K562 (cell line): ENCODE results near the gene NEDD4L. TPM values are rescaled to one million over a fixed set of nuclear protein-coding genes. Genes with fewer than 3 reads are reported as not detected.

Source experiments
- AFF4 ChIP-seq: sonication (generic); formaldehyde crosslinking; IDR thresholded peaks from 2 replicates; pipeline ENCODE4 v1.8.0; 2023; ENCODE audit warnings: mild to moderate bottlenecking, missing genetic modification reagents
- CREB3L1 ChIP-seq: fragments of 450-650 bp; IDR thresholded peaks from 2 replicates; pipeline ENCODE4 v1.6.1; 2014; ENCODE audit warnings: low read depth, mild to moderate bottlenecking, moderate library complexity, borderline replicate concordance
- ELF1 ChIP-seq: fragments of 200-800 bp; sonication (Bioruptor generic); IDR thresholded peaks from 2 replicates; pipeline ENCODE4 v1.6.1; 2016; ENCODE audit warnings: missing genetic modification characterization, missing compliant biosample characterization
- EWSR1 ChIP-seq: fragments of 450-650 bp; IDR thresholded peaks from 2 replicates; pipeline ENCODE4 v1.6.1; 2018; ENCODE audit warnings: borderline replicate concordance, mild to moderate bottlenecking, low read depth, moderate library complexity; ENCODE audit not compliant: partially characterized antibody
- HLTF ChIP-seq: fragments of 450-650 bp; IDR thresholded peaks from 2 replicates; pipeline ENCODE4 v1.6.1; 2016
- NCOA4 ChIP-seq: fragments of 450-650 bp; IDR thresholded peaks from 2 replicates; pipeline ENCODE4 v1.6.1; 2018; ENCODE audit warnings: mild to moderate bottlenecking; ENCODE audit not compliant: partially characterized antibody
- SP1 ChIP-seq: sonication (generic); formaldehyde crosslinking; IDR thresholded peaks from 2 replicates; pipeline ENCODE4 v1.8.1; 2022; ENCODE audit warnings: mild to moderate bottlenecking, missing genetic modification reagents
- SREBF2 ChIP-seq: sonication (generic); formaldehyde crosslinking; IDR thresholded peaks from 2 replicates; pipeline ENCODE4 v1.4.0; 2020; ENCODE audit warnings: mild to moderate bottlenecking, missing genetic modification reagents
- SRF ChIP-seq, 2 experiments: fragments of 250-450, 450-650 bp in 1 of 2; sonication (Bioruptor Pico) in 1 of 2; sonication (generic) in 1 of 2; formaldehyde crosslinking; IDR thresholded peaks; 2 replicates each; pipeline versions ENCODE4 v1.5.0 to v1.5.1; 2020 to 2022; ENCODE audit warnings: mild to moderate bottlenecking in 1 of 2, missing genetic modification reagents in 1 of 2
- TRIM24 ChIP-seq, 2 experiments: fragments of 450-650 bp; IDR thresholded peaks; 2 replicates each; pipeline ENCODE4 v1.6.1; 2016
- XRCC3 ChIP-seq: fragments of 450-650 bp; IDR thresholded peaks from 2 replicates; pipeline ENCODE4 v1.6.1; 2017; ENCODE audit warnings: mild to moderate bottlenecking, moderate library complexity
- ZBTB7A ChIP-seq: IDR thresholded peaks from 2 replicates; pipeline ENCODE4 v1.6.1; 2011; ENCODE audit warnings: low read depth, mild to moderate bottlenecking, low read length, moderate library complexity, borderline replicate concordance; ENCODE audit not compliant: control insufficient read depth
- ZNF184 ChIP-seq: sonication (generic); formaldehyde crosslinking; IDR thresholded peaks from 2 replicates; pipeline ENCODE4 v1.5.0; 2020; ENCODE audit warnings: missing genetic modification reagents
- ZNF197 ChIP-seq: fragments of 200-800 bp; sonication (Bioruptor generic); IDR thresholded peaks from 2 replicates; pipeline ENCODE4 v1.6.1; 2016; ENCODE audit warnings: low read depth, missing genetic modification characterization, missing compliant biosample characterization
- polyA plus RNA-seq, 8 experiments: library from polyadenylated mRNA; depleted of rRNA in 4 of 8; stranded (reverse) in 5 of 8; unstranded in 3 of 8; fragments of >200 nt; fragmentation: Nextera tagmentation in 2 of 8; fragmentation: Illumina TruSeq in 1 of 8; extraction: Ambion mirVana in 2 of 8; extraction: Trizol in 1 of 8; gene quantifications; 2 replicates each; pipeline versions ENCODE4 v1.2.1 to v1.2.3, GENCODE V29; 2011 to 2014; ENCODE audit warnings: inconsistent platforms in 1 of 8, missing spikeins in 1 of 8
- total RNA-seq, 7 experiments: library from RNA; depleted of rRNA in 6 of 7; stranded (reverse); fragments of >200 nt in 6 of 7; fragmentation: Illumina TruSeq in 2 of 7; extraction: Trizol in 2 of 7; gene quantifications; 2 replicates each; pipeline versions ENCODE4 v1.2.1 to v1.2.3, GENCODE V29; 2011 to 2021; ENCODE audit warnings: low replicate concordance in 1 of 7
- TF ChIP-seq, protein P1 (sequence below): fragments of 450-650 bp; IDR thresholded peaks from 2 replicates; pipeline ENCODE4 v1.6.1; 2016; ENCODE audit warnings: missing biosample characterization, missing genetic modification characterization
- TF ChIP-seq, protein P2 (sequence below): fragments of 250-450 bp; sonication (Bioruptor Pico); IDR thresholded peaks from 2 replicates; pipeline ENCODE4 v1.4.0; 2020

Gene NEDD4L
- total and polyA plus RNA-seq, 9 of the 15 experiments (the other 6 are each of a cell fraction or from before 2014, with no cell fraction given), result 8.1 to 33.4 (median 19.9) TPM

GRCh38 chr18:58221060-58221725 is 177.2 kb downstream of the NEDD4L start (continued):
- TF ChIP-seq ZBTB7A (no peak), XRCC3 (no peak), ZNF184 (CRISPR knock-in tag) (no peak), CREB3L1 (no peak), EWSR1 (no peak), AFF4 (CRISPR knock-in tag) (no peak), ELF1 (tag) (no peak), TRIM24 (IDR thresholded peaks at IDR 0.05) (no peak), SP1 (CRISPR knock-in tag) (no peak), ZNF197 (CRISPR knock-in tag) (no peak), NCOA4 (no peak), SRF (CRISPR knock-in tag; IDR thresholded peaks at IDR 0.05) (no peak), HLTF (no peak), SREBF2 (CRISPR knock-in tag) (no peak)
- TF ChIP-seq, protein P1, sequence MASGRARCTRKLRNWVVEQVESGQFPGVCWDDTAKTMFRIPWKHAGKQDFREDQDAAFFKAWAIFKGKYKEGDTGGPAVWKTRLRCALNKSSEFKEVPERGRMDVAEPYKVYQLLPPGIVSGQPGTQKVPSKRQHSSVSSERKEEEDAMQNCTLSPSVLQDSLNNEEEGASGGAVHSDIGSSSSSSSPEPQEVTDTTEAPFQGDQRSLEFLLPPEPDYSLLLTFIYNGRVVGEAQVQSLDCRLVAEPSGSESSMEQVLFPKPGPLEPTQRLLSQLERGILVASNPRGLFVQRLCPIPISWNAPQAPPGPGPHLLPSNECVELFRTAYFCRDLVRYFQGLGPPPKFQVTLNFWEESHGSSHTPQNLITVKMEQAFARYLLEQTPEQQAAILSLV (tag), result no peak
- TF ChIP-seq, protein P2, sequence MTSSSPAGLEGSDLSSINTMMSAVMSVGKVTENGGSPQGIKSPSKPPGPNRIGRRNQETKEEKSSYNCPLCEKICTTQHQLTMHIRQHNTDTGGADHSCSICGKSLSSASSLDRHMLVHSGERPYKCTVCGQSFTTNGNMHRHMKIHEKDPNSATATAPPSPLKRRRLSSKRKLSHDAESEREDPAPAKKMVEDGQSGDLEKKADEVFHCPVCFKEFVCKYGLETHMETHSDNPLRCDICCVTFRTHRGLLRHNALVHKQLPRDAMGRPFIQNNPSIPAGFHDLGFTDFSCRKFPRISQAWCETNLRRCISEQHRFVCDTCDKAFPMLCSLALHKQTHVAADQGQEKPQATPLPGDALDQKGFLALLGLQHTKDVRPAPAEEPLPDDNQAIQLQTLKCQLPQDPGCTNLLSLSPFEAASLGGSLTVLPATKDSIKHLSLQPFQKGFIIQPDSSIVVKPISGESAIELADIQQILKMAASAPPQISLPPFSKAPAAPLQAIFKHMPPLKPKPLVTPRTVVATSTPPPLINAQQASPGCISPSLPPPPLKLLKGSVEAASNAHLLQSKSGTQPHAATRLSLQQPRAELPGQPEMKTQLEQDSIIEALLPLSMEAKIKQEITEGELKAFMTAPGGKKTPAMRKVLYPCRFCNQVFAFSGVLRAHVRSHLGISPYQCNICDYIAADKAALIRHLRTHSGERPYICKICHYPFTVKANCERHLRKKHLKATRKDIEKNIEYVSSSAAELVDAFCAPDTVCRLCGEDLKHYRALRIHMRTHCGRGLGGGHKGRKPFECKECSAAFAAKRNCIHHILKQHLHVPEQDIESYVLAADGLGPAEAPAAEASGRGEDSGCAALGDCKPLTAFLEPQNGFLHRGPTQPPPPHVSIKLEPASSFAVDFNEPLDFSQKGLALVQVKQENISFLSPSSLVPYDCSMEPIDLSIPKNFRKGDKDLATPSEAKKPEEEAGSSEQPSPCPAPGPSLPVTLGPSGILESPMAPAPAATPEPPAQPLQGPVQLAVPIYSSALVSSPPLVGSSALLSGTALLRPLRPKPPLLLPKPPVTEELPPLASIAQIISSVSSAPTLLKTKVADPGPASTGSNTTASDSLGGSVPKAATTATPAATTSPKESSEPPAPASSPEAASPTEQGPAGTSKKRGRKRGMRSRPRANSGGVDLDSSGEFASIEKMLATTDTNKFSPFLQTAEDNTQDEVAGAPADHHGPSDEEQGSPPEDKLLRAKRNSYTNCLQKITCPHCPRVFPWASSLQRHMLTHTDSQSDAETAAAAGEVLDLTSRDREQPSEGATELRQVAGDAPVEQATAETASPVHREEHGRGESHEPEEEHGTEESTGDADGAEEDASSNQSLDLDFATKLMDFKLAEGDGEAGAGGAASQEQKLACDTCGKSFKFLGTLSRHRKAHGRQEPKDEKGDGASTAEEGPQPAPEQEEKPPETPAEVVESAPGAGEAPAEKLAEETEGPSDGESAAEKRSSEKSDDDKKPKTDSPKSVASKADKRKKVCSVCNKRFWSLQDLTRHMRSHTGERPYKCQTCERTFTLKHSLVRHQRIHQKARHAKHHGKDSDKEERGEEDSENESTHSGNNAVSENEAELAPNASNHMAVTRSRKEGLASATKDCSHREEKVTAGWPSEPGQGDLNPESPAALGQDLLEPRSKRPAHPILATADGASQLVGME (CRISPR knock-in tag), result no peak
